ENCODE measurements around the gene TRMT44. TPM values are rescaled to one million over a fixed set of nuclear protein-coding genes. Genes with fewer than 3 reads are reported as not detected.
A peak's percentile ranks its signal among the peaks of the same experiment; 100 is the strongest.

TRMT44 gene
- polyA plus RNA-seq, 3 donors: 4.9 to 7.5 (median 6.6) TPM

- H3K36me3 ChIP-seq (replicated peaks in 1 of 2; ENCODE audit: control insufficient read depth in 1 of 2, insufficient read depth in 2 of 2, low read length in 2 of 2): peaks cover 11 to 27% of the 10 kb centered on the region in 2 donors
- H3K4me3 ChIP-seq (replicated peaks in 1 of 3; ENCODE audit: low read depth in 2 of 3, low read length in 3 of 3): no peak overlapping the region
- H3K9me3 ChIP-seq (replicated peaks in 1 of 2; ENCODE audit: control insufficient read depth in 1 of 2, insufficient read depth in 1 of 2, low read length in 2 of 2): no peaks in the 10 kb centered on the region
- H3K79me2 ChIP-seq (ENCODE audit: insufficient read depth, low read length): peaks cover 56% of the 10 kb centered on the region
- no peak overlapping the region for H2AFZ ChIP-seq (ENCODE audit: insufficient read depth, low read depth, low read length, poor library complexity, severe bottlenecking)
- Mint-ChIP-seq H3K27me3 (ENCODE audit: low read depth in 3 of 3) (no peaks in the 10 kb centered on the region), H3K27ac (peak overlapping the region in 2 of 7 donors; percentile 7 to 23), H3K4me1 (peaks cover 23% of the 10 kb centered on the region), H3K36me3 (peaks cover 25 to 28% of the 10 kb centered on the region in 2 donors), H3K4me3 (no peak overlapping the region), H3K9me3 (peaks cover 6 to 21% (median 12%) of the 10 kb centered on the region in 7 donors)
- peaks cover 22 to 26% of the 10 kb centered on the region in 2 donors for H3K4me1 ChIP-seq (ENCODE audit: control insufficient read depth in 1 of 2, insufficient read depth in 2 of 2, low read length in 2 of 2)
- no peak for DNase-seq
- TF ChIP-seq CTCF (IDR thresholded peaks at IDR 0.05): no peak
- H3K27ac ChIP-seq (ENCODE audit: low read depth in 1 of 2, low read length in 2 of 2): no peak overlapping the region
- intact Hi-C loops (cut with micrococcal nuclease): no loop called here
- 98% methylated on average over 3 of the region's 10 CpGs for WGBS (ENCODE audit: insufficient coverage)
- H3K9ac ChIP-seq (ENCODE audit: insufficient read depth, low read length, poor library complexity, severe bottlenecking): no peak overlapping the region
- no peak overlapping the region for H3K4me2 ChIP-seq (replicated peaks; ENCODE audit: extremely low read depth, low read length, poor library complexity, severe bottlenecking)
- H3K27me3 ChIP-seq (ENCODE audit: control insufficient read depth in 2 of 2, insufficient read depth in 2 of 2, low read length in 2 of 2): no peaks in the 10 kb centered on the region
- peaks cover 8% of the 10 kb centered on the region for H4K20me1 ChIP-seq (ENCODE audit: insufficient read depth, low read length)
Observed at GRCh38 chr4:8442596-8443358, 2.2 kb downstream of the TRMT44 start.

GRCh38 chr4:8443801-8444200 lies 3.2 kb downstream of the TRMT44 start:
- Histone ChIP-seq H3K36me3 (replicated peaks in 1 of 2; ENCODE audit: control insufficient read depth in 1 of 2, insufficient read depth in 2 of 2, low read length in 2 of 2) (peaks cover 21 to 38% of the 10 kb centered on the region in 2 donors), H2AFZ (ENCODE audit: insufficient read depth, low read depth, low read length, poor library complexity, severe bottlenecking) (no peak overlapping the region), H3K9me3 (replicated peaks in 1 of 2; ENCODE audit: control insufficient read depth in 1 of 2, insufficient read depth in 1 of 2, low read length in 2 of 2) (no peaks in the 10 kb centered on the region), H3K4me3 (replicated peaks in 1 of 3; ENCODE audit: low read depth in 2 of 3, low read length in 3 of 3) (no peak overlapping the region), H3K27ac (ENCODE audit: low read depth in 1 of 2, low read length in 2 of 2) (no peak overlapping the region), H3K4me2 (replicated peaks; ENCODE audit: extremely low read depth, low read length, poor library complexity, severe bottlenecking) (no peak overlapping the region), H3K4me1 (ENCODE audit: control insufficient read depth in 1 of 2, insufficient read depth in 2 of 2, low read length in 2 of 2) (peaks cover 22 to 26% of the 10 kb centered on the region in 2 donors), H3K9ac (ENCODE audit: insufficient read depth, low read length, poor library complexity, severe bottlenecking) (no peak overlapping the region), H4K20me1 (ENCODE audit: insufficient read depth, low read length) (peaks cover 8% of the 10 kb centered on the region), H3K27me3 (ENCODE audit: control insufficient read depth in 2 of 2, insufficient read depth in 2 of 2, low read length in 2 of 2) (no peaks in the 10 kb centered on the region), H3K79me2 (ENCODE audit: insufficient read depth, low read length) (peaks cover 51% of the 10 kb centered on the region)
- no peak for DNase-seq
- Mint-ChIP-seq H3K4me1 (peaks cover 23% of the 10 kb centered on the region), H3K27me3 (ENCODE audit: low read depth in 3 of 3) (no peaks in the 10 kb centered on the region), H3K4me3 (no peak overlapping the region), H3K36me3 (peaks cover 31 to 35% of the 10 kb centered on the region in 2 donors), H3K27ac (peak overlapping the region in 1 of 7 donors; percentile 17), H3K9me3 (peaks cover 6 to 17% (median 11%) of the 10 kb centered on the region in 7 donors)
- 94% methylated on average over 4 of the region's 6 CpGs for whole genome bisulfite sequencing (ENCODE audit: insufficient coverage)
- no peak for TF ChIP-seq CTCF (IDR thresholded peaks at IDR 0.05)
- intact Hi-C loops (cut with micrococcal nuclease): no loop called here

Measured in CD14-positive monocyte (primary cell).